ENCODE data around the gene RSPH9.
"Not testable (repeated sequence)": the region's sequence is repeated elsewhere in the genome, so short reads cannot be mapped to it uniquely, and the experiment has no call there.

GRCh38 chr6:43700939-43701560 lies 56.2 kb downstream of the RSPH9 start:
- TF ChIP-seq CTCF, POLR2A (IDR thresholded peaks at IDR 0.05): not testable (repeated sequence)

Measured in heart left ventricle (tissue), 13 donors.